ENCODE data around the gene RABEP2. TPM values are rescaled to one million over a fixed set of nuclear protein-coding genes. Genes with fewer than 3 reads are reported as not detected.

The RABEP2 gene
- total RNA-seq, 1 experiment from 2014 or later = 48.5 TPM

- H3K79me2 ChIP-seq (ENCODE audit: low read depth) = peaks cover 42% of the 10 kb centered on the region
- no TSS peak for BruUV-seq (replicated peaks)
Observed at GRCh38 chr16:28863929-28864793, 60.9 kb downstream of the RABEP2 start.

GRCh38 chr16:28859326-28859725 is 65.7 kb downstream of the RABEP2 start:
- H3K4me3 ChIP-seq = no peak overlapping the region
- DNase-seq = no peak
- intact Hi-C loops (cut with micrococcal nuclease; ENCODE audit: unreplicated experiment) = no loop called here
- H4K20me1 ChIP-seq (ENCODE audit: insufficient read depth) = 0 out of 2 replicates have a peak, but pooled peaks cover under 1% of the 10 kb centered on the region
- POLR2A ChIA-PET (ENCODE audit: unreplicated experiment) = interaction anchor here (0.5 to 1.8 kb wide), 2 partner anchors 12 to 14 kb away, joined by 3 to 15 read pairs; partner anchors contain the start of gene TUFM
- H3K4me1 ChIP-seq (replicated peaks; ENCODE audit: insufficient read depth) = peaks cover 24% of the 10 kb centered on the region
- H3K9me2 ChIP-seq (ENCODE audit: insufficient read depth) = no peaks in the 10 kb centered on the region
- no peaks in the 10 kb centered on the region for H3K27me3 ChIP-seq (ENCODE audit: insufficient read depth, low read depth)
- CTCF ChIA-PET = interaction anchor here (0.8 kb wide), 1 partner anchor 20 kb away, joined by 4 read pairs; no protein-coding TSS in a partner anchor
- peaks cover 26% of the 10 kb centered on the region for H3F3A ChIP-seq (ENCODE audit: insufficient read depth, low read depth)
- no peak overlapping the region for H3K4me2 ChIP-seq
- H3K27ac ChIP-seq = peak overlapping the region; percentile 76; the same call in 1 of the 2 replicates
- H3K36me3 ChIP-seq (ENCODE audit: low read depth) = no peaks in the 10 kb centered on the region
- BruUV-seq (replicated peaks) = no TSS peak
- H3K9me3 ChIP-seq (ENCODE audit: insufficient read depth, low read depth) = no peaks in the 10 kb centered on the region
- H3K79me2 ChIP-seq (ENCODE audit: low read depth) = peaks cover 26% of the 10 kb centered on the region
- H2AFZ ChIP-seq = no peak overlapping the region
- TF ChIP-seq CTCF (conservative IDR thresholded peaks at IDR 0.05) = no peak
- TF ChIP-seq EZH2 (IDR thresholded peaks at IDR 0.05; ENCODE audit: low read depth) = no peak

More at GRCh38 chr16:28863929-28864793, 60.9 kb downstream of the RABEP2 start:
- Histone ChIP-seq H3K9me3 (ENCODE audit: insufficient read depth, low read depth) (no peaks in the 10 kb centered on the region), H3K27ac (peak overlapping the region; percentile 66), H4K20me1 (ENCODE audit: insufficient read depth) (peaks cover 11% of the 10 kb centered on the region; the same call in 1 of the 2 replicates), H3K4me1 (replicated peaks; ENCODE audit: insufficient read depth) (peaks cover 20% of the 10 kb centered on the region), H3K4me3 (peak overlapping the region; percentile 67), H3K36me3 (ENCODE audit: low read depth) (0 out of 2 replicates have a peak, but pooled peaks cover 11% of the 10 kb centered on the region), H3K9me2 (ENCODE audit: insufficient read depth) (no peaks in the 10 kb centered on the region), H3K27me3 (ENCODE audit: insufficient read depth, low read depth) (no peaks in the 10 kb centered on the region), H3F3A (ENCODE audit: insufficient read depth, low read depth) (peaks cover 13% of the 10 kb centered on the region; the same call in 1 of the 2 replicates), H2AFZ (peak overlapping the region; percentile 85), H3K4me2 (peak overlapping the region; percentile 97)
- TF ChIP-seq EZH2 (IDR thresholded peaks at IDR 0.05; ENCODE audit: low read depth) (no peak), CTCF (conservative IDR thresholded peaks at IDR 0.05) (no peak)
- CTCF ChIA-PET = interaction anchor here (0.6 to 1.4 kb wide), 2 partner anchors 19 to 1314 kb away, joined by 3 to 4 read pairs; no protein-coding TSS in a partner anchor
- POLR2A ChIA-PET (ENCODE audit: unreplicated experiment) = interaction anchor here (0.5 to 2.8 kb wide), 6 partner anchors 9 to 1202 kb away, joined by 3 to 29 read pairs (median 7); partner anchors contain the start of genes ALDOA and TUFM
- peak in 1 of 2 experiments; percentile 18 for DNase-seq
- intact Hi-C loops (cut with micrococcal nuclease; ENCODE audit: unreplicated experiment) = loop anchor here (1.0 kb wide), 2 partner anchors 18 to 41 kb away; partner anchors contain the start of gene TUFM

- H4K20me1 ChIP-seq (ENCODE audit: insufficient read depth) = no peaks in the 10 kb centered on the region
- intact Hi-C loops (cut with micrococcal nuclease; ENCODE audit: unreplicated experiment) = no loop called here
- no peaks in the 10 kb centered on the region for H3K9me3 ChIP-seq (ENCODE audit: insufficient read depth, low read depth)
- no TSS peak for BruUV-seq (replicated peaks)
- H3K36me3 ChIP-seq (ENCODE audit: low read depth) = no peaks in the 10 kb centered on the region
- peak overlapping the region; percentile 43 for H3K4me2 ChIP-seq
- POLR2A ChIA-PET (ENCODE audit: unreplicated experiment) = interaction anchor here (0.6 to 1.8 kb wide), 3 partner anchors 11 to 16 kb away, joined by 3 to 17 read pairs (median 15); partner anchors contain the start of gene TUFM
- no peak overlapping the region for H2AFZ ChIP-seq
- H3F3A ChIP-seq (ENCODE audit: insufficient read depth, low read depth) = peaks cover 26% of the 10 kb centered on the region
- peaks cover 17% of the 10 kb centered on the region for H3K79me2 ChIP-seq (ENCODE audit: low read depth)
- no peak overlapping the region for H3K4me3 ChIP-seq
- H3K9me2 ChIP-seq (ENCODE audit: insufficient read depth) = no peaks in the 10 kb centered on the region
- H3K27ac ChIP-seq = peak overlapping the region; percentile 76
- H3K4me1 ChIP-seq (replicated peaks; ENCODE audit: insufficient read depth) = peaks cover 23% of the 10 kb centered on the region
- CTCF ChIA-PET = interaction anchor here (0.5 kb wide), 1 partner anchor 597 kb away, joined by 3 read pairs; no protein-coding TSS in a partner anchor
- peak; percentile 48 to 66 for DNase-seq
- TF ChIP-seq EZH2 (IDR thresholded peaks at IDR 0.05; ENCODE audit: low read depth) (no peak), CTCF (conservative IDR thresholded peaks at IDR 0.05) (no peak)
- H3K27me3 ChIP-seq (ENCODE audit: insufficient read depth, low read depth) = no peaks in the 10 kb centered on the region
Observed at GRCh38 chr16:28858421-28858820, 66.6 kb downstream of the RABEP2 start.

Measured in PC-9 (cell line).